LNCaP clone FGC (cell line): ENCODE measurements around the gene C1RL.

Experiments used
- DNase-seq: peaks from one replicate; pipeline ENCODE4 v3.0.0-alpha.2; 2011; ENCODE audit warnings: low read depth
- H3K4me3 ChIP-seq: 2 replicates; pipeline ENCODE4 v1.5.1; 2011; ENCODE audit warnings: mild to moderate bottlenecking, low read depth, low read length, control low read depth
- TF ChIP-seq, protein P1 (sequence below): IDR thresholded peaks from 2 replicates; pipeline ENCODE4 v1.5.1; 2012; ENCODE audit warnings: mild to moderate bottlenecking; ENCODE audit not compliant: control insufficient read depth, insufficient read depth; ENCODE audit errors: extremely low read depth

Gene C1RL, protein sequence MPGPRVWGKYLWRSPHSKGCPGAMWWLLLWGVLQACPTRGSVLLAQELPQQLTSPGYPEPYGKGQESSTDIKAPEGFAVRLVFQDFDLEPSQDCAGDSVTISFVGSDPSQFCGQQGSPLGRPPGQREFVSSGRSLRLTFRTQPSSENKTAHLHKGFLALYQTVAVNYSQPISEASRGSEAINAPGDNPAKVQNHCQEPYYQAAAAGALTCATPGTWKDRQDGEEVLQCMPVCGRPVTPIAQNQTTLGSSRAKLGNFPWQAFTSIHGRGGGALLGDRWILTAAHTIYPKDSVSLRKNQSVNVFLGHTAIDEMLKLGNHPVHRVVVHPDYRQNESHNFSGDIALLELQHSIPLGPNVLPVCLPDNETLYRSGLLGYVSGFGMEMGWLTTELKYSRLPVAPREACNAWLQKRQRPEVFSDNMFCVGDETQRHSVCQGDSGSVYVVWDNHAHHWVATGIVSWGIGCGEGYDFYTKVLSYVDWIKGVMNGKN

DNA sequence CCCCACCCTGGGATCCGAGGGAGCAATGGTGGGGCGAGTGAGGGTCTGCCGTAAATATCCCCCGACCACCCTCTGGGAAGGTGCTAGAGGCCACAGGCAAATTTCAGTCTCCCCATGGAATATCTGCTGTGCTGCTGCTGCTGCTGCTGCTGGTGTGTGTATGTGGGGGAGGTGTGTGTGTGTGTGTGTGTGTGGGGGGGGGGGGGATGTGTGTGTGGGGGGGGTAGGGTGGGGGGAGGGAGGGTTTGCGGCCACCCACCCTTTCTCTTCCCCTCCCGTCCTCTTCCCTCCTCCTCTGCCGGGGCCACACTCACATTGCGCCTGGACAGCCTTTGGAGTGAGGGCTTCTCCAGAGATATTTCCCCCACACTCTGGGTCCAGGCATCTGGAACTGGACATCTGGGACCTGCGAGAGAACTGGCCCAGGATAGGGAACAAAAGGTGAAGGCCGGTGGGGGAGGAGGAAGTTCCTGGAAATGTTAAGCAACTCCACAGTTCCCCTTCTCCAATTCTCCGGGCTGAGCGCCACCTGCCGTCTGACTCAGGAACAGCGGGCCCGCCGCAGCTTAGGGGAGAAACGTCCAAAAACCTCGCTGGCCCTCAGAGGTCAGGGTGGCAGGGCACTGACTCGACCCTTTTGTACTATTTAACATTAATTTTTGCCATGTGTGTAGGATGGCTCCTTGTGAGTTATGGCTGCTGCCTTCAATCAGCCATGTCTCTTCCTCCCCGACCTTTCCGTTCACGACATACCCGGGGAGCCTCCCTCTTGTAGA, at the start of gene C1RL:
C1RL (minus strand) TSS at position 419 of the 776 bp plus-strand sequence; CDS start at position 385, 34 bp downstream.
- TF ChIP-seq, protein P1, sequence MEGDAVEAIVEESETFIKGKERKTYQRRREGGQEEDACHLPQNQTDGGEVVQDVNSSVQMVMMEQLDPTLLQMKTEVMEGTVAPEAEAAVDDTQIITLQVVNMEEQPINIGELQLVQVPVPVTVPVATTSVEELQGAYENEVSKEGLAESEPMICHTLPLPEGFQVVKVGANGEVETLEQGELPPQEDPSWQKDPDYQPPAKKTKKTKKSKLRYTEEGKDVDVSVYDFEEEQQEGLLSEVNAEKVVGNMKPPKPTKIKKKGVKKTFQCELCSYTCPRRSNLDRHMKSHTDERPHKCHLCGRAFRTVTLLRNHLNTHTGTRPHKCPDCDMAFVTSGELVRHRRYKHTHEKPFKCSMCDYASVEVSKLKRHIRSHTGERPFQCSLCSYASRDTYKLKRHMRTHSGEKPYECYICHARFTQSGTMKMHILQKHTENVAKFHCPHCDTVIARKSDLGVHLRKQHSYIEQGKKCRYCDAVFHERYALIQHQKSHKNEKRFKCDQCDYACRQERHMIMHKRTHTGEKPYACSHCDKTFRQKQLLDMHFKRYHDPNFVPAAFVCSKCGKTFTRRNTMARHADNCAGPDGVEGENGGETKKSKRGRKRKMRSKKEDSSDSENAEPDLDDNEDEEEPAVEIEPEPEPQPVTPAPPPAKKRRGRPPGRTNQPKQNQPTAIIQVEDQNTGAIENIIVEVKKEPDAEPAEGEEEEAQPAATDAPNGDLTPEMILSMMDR, result peak; percentile 94
- H3K4me3 ChIP-seq, result peak within 1 kb of the TSS; percentile 83
- DNase-seq, result peak; percentile 52

GRCh38 chr12:7157391-7157790, 48.4 kb upstream of the C1RL start:
- DNase-seq, result no peak
- H3K4me3 ChIP-seq, result no peak overlapping the region
- TF ChIP-seq, protein P1, result no peak

DNA sequence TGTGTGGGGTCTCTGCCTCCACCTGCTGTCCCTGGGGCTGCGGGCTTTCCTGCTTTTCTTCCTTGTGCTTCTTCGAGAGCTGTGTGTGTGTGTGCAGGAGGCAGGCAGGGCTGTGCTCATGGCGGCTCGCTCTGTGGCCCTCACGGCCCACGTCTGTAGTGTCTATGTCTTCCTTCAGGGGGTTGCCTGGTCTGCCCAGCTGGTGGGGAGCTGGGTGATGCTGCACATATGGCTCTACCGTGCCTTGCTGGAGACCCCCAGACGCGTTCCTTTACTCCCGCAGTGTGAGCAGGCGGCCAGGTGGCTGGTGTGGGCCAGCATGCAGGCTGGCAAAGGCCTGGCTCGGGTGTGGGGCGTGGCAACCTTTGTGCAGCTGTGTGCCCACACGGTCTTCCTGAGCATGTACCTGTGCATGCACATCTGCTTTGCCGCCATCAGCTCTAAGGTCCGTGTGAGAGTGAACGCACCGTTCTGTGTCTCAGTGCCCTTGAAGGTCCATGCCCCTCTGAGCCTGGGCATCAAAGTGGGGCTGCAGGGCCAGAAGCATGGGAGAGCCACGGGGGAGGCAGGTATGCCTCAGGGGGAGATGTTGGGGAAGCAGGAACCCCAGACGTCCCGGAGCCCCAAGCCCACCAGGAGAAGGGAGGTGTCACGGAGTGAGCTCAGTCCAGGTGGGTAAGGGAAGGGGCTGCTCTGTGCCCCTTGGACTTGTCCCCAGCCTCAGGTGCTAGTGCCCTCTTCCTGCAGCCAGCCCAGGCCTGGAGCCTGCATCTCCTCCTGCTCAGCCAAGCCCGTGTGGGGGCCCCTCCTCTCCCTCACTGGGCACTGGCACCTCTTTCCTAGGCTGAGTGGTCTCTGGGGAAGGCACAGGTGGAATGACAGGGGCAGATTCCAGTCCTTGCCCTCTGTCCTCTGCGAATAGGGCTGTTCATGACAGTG, 47.5 kb upstream of the C1RL start:
- no peak for DNase-seq
- H3K4me3 ChIP-seq, result no peak overlapping the region
- TF ChIP-seq, protein P1, result no peak

DNA sequence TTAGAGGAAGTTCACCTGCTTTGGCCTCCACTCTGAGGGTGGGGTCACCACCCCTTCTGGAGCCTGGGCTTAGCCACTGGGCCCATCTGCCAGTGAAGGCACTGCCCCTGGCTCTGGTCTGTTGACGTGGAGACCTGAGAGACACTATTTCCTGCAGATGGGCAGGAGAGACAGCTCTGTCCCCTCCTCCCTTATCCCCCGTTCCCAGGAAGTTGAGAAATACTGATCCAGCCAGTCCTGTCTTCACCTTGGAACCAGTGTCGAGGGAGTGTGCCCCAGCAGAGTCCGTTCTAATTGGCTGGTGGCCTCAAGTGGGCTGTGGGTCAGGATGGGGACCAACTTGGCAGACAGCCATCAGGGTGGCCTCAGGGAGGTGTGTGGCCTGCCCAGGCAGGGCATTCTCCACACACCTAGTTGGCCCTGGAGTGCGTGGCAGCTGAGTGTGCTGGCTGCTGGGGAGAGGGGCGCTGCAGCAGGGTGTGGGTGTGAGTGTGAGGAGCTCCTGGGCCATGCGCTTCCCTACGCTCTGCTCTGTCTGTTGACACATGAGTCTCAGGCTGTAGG, 46.5 kb upstream of the C1RL start:
- H3K4me3 ChIP-seq, result no peak overlapping the region
- TF ChIP-seq, protein P1, result no peak
- DNase-seq, result no peak

DNA sequence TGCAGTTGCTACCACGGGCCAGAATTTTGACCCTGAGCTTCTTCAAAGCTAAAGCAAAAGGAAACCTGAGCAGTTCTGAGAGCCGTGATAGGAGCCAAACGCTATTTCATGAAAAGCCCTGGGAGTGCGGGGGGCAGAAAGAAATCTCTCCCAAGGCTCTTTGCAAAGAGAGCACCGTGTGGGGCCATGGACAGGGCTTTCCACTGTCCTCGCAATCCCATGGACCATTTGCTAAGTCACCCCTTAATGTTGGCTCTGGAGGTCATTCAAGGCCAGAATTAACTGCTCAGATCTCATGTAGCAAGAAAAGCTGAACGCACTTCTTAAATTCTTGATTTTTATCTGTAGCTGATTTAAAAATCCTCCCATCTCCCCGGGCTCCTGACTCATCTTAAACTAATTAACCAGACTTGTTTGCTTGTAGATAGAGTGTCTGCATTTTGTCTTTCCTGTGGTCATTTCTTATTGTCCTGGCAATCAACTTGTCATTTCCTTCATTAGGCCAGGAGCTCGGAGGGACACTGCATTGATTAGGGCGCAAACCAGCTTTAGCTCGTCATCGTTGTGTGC, 46.0 kb upstream of the C1RL start:
- no peak for DNase-seq
- no peak overlapping the region for H3K4me3 ChIP-seq
- TF ChIP-seq, protein P1, result no peak

DNA sequence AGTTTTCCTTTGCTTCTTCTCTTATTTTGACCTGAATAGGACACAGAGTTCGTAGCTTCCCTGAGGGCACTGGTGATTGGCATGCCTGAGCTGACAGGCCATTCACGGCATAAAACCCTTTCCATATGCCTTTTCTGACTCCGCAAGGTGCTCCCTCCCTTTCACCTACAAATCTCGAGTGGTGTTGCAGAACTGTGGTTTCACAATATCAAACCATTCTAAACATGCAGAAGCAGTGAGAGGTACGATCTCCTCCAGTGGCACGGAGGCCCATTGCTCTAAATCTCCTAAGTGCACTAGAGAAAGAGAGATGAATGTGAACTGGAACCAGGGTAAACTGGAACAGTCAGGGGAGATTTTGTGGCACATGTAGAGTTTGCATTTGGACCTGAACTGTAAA, 45.0 kb upstream of the C1RL start:
- TF ChIP-seq, protein P1, result no peak
- H3K4me3 ChIP-seq, result no peak overlapping the region
- DNase-seq, result no peak
